GM23338 (cell line): ENCODE results near the gene PIN1. TPM values are rescaled to one million over a fixed set of nuclear protein-coding genes. Genes with fewer than 3 reads are reported as not detected.

Experiments used
- ATAC-seq: fragments of 200-7000 bp; cut with Tn5 transposase; 3 replicates; pipeline ENCODE4 v1.9.1; 2020
- DNase-seq: peaks from one replicate; pipeline ENCODE4 v3.0.0-alpha.2; 2015; ENCODE audit warnings: low spot score
- H2AFZ ChIP-seq: fragments of 200-600 bp; sonication (generic); 2 replicates; pipeline ENCODE4 v1.8.0; 2016; ENCODE audit warnings: antibody characterized with exemption, mild to moderate bottlenecking, moderate library complexity
- H3F3A ChIP-seq: fragments of 200-600 bp; sonication (generic); replicated peaks from 2 replicates; pipeline ENCODE4 v1.8.0; 2017; ENCODE audit warnings: antibody characterized with exemption, mixed run types, low read depth
- H3K27ac ChIP-seq: fragments of 200-600 bp; sonication (generic); 2 replicates; pipeline ENCODE4 v1.6.1; 2016; ENCODE audit warnings: low read depth
- H3K27me3 ChIP-seq: fragments of 200-600 bp; sonication (generic); 2 replicates; pipeline ENCODE4 v1.8.0; 2016; ENCODE audit warnings: mild to moderate bottlenecking, mixed run types, moderate library complexity; ENCODE audit not compliant: insufficient read depth
- H3K36me3 ChIP-seq: fragments of 200-600 bp; sonication (generic); 2 replicates; pipeline ENCODE4 v1.8.0; 2016; ENCODE audit warnings: mild to moderate bottlenecking; ENCODE audit not compliant: insufficient read depth
- H3K4me1 ChIP-seq: fragments of 200-600 bp; sonication (generic); 2 replicates; pipeline ENCODE4 v1.8.0; 2016; ENCODE audit warnings: mild to moderate bottlenecking, moderate library complexity; ENCODE audit not compliant: insufficient read depth
- H3K4me2 ChIP-seq: fragments of 200-600 bp; sonication (generic); 2 replicates; pipeline ENCODE4 v1.7.1; 2017; ENCODE audit warnings: mixed run types
- H3K4me3 ChIP-seq: fragments of 200-600 bp; sonication (generic); 2 replicates; pipeline ENCODE4 v1.6.1; 2016; ENCODE audit warnings: mixed run types
- H3K79me2 ChIP-seq: fragments of 200-600 bp; sonication (generic); replicated peaks from 2 replicates; pipeline ENCODE4 v1.8.0; 2017; ENCODE audit warnings: mild to moderate bottlenecking; ENCODE audit not compliant: insufficient read depth
- H3K9me2 ChIP-seq: fragments of 200-600 bp; sonication (generic); 2 replicates; pipeline ENCODE4 v1.8.0; 2017; ENCODE audit not compliant: insufficient read depth
- H4K20me1 ChIP-seq: fragments of 200-600 bp; sonication (generic); replicated peaks from 2 replicates; pipeline ENCODE4 v1.8.0; 2017; ENCODE audit warnings: mild to moderate bottlenecking; ENCODE audit not compliant: insufficient read depth
- H3K27ac Mint-ChIP-seq: 2 replicates; pipeline ENCODE4 v1.8.0; 2020; ENCODE audit warnings: inconsistent platforms, mild to moderate bottlenecking, moderate library complexity, mixed read lengths
- H3K27me3 Mint-ChIP-seq: 3 replicates; pipeline ENCODE4 v1.8.0; 2022; ENCODE audit warnings: low read depth, mild to moderate bottlenecking, moderate library complexity, mixed read lengths, inconsistent platforms; ENCODE audit not compliant: insufficient read depth, poor library complexity
- H3K36me3 Mint-ChIP-seq: 3 replicates; pipeline ENCODE4 v1.8.0; 2021; ENCODE audit warnings: low read depth, mild to moderate bottlenecking, inconsistent platforms, moderate library complexity, mixed read lengths
- H3K4me1 Mint-ChIP-seq: 3 replicates; pipeline ENCODE4 v1.8.0; 2020; ENCODE audit warnings: mild to moderate bottlenecking, inconsistent platforms, mixed read lengths
- H3K4me3 Mint-ChIP-seq: 3 replicates; pipeline ENCODE4 v1.8.0; 2021; ENCODE audit warnings: moderate library complexity, mild to moderate bottlenecking, inconsistent platforms, mixed read lengths
- H3K9me3 Mint-ChIP-seq: 3 replicates; pipeline ENCODE4 v1.8.0; 2020; ENCODE audit warnings: moderate library complexity, mild to moderate bottlenecking, inconsistent platforms, mixed read lengths
- CREB1 ChIP-seq: fragments of 250-450 bp; sonication (Bioruptor Pico); IDR thresholded peaks from 2 replicates; pipeline ENCODE4 v1.5.0; 2020; ENCODE audit warnings: low read depth, mild to moderate bottlenecking, moderate library complexity
- ETS1 ChIP-seq: IDR thresholded peaks from 2 replicates; pipeline ENCODE4 v1.6.1; 2016; ENCODE audit warnings: antibody characterized with exemption
- EZH2 ChIP-seq: fragments of 200-600 bp; sonication (generic); IDR thresholded peaks from one replicate; pipeline ENCODE4 v1.8.0; 2017; ENCODE audit warnings: antibody characterized with exemption, mild to moderate bottlenecking, low read depth; ENCODE audit not compliant: unreplicated experiment
- EZH2phosphoT487 ChIP-seq: fragments of 200-600 bp; sonication (generic); IDR thresholded peaks from one replicate; pipeline ENCODE4 v1.8.1; 2018; ENCODE audit warnings: antibody characterized with exemption; ENCODE audit not compliant: unreplicated experiment
- JUNB ChIP-seq: IDR thresholded peaks from one replicate; pipeline ENCODE4 v1.6.1; 2016; ENCODE audit warnings: antibody characterized with exemption; ENCODE audit not compliant: unreplicated experiment
- NANOG ChIP-seq: IDR thresholded peaks from 2 replicates; pipeline ENCODE4 v1.6.1; 2016; ENCODE audit warnings: antibody characterized with exemption, borderline replicate concordance
- POLR2AphosphoS5 ChIP-seq: IDR thresholded peaks from 2 replicates; pipeline ENCODE4 v1.6.1; 2016; ENCODE audit warnings: antibody characterized with exemption, low read depth
- REST ChIP-seq: IDR thresholded peaks from one replicate; pipeline ENCODE4 v1.6.1; 2018; ENCODE audit warnings: antibody characterized with exemption; ENCODE audit not compliant: unreplicated experiment
- STAT1 ChIP-seq: IDR thresholded peaks from one replicate; pipeline ENCODE4 v1.6.1; 2016; ENCODE audit warnings: antibody characterized with exemption; ENCODE audit not compliant: unreplicated experiment
- ZNF114 ChIP-seq: fragments of 250-450 bp; sonication (Bioruptor Pico); IDR thresholded peaks from 2 replicates; pipeline ENCODE4 v1.5.0; 2020; ENCODE audit warnings: mild to moderate bottlenecking, moderate library complexity
- ZNF331 ChIP-seq: fragments of 250-450 bp; sonication (Bioruptor Pico); IDR thresholded peaks from 2 replicates; pipeline ENCODE4 v1.5.0; 2020; ENCODE audit warnings: low read depth, mild to moderate bottlenecking, moderate library complexity
- polyA plus RNA-seq: library from polyadenylated mRNA; unstranded; fragments of >200 nt; fragmentation: Nextera tagmentation; extraction: Ambion mirVana; gene quantifications from 2 replicates; pipeline ENCODE4 v1.2.1, GENCODE V29; 2016
- total RNA-seq: library from RNA; depleted of rRNA; stranded (reverse); fragments of >200 nt; shearing (Covaris generic); gene quantifications from 2 replicates; pipeline ENCODE4 v1.2.3, GENCODE V29; 2014

Gene PIN1
- total and polyA plus RNA-seq, 2 experiments from 2014 or later: 127 TPM

- peak overlapping the region; percentile 87 for H3K4me3 Mint-ChIP-seq
- ATAC-seq (peak; percentile 13), DNase-seq (no peak)
- Histone ChIP-seq H3K27ac (no peak overlapping the region), H3K36me3 (no peaks in the 10 kb centered on the region), H4K20me1 (peaks cover 16% of the 10 kb centered on the region), H3K4me2 (peak overlapping the region; percentile 99), H2AFZ (no peak overlapping the region), H3K27me3 (no peaks in the 10 kb centered on the region), H3K4me3 (peak overlapping the region; percentile 88), H3K79me2 (peaks cover 26% of the 10 kb centered on the region), H3K9me2 (no peaks in the 10 kb centered on the region), H3K4me1 (peaks cover 11% of the 10 kb centered on the region; the same call in 1 of the 2 replicates), H3F3A (peaks cover 8% of the 10 kb centered on the region)
- H3K27ac Mint-ChIP-seq: peak overlapping the region; percentile 66; the same call in 1 of the 2 replicates
- peaks cover 5% of the 10 kb centered on the region for H3K27me3 Mint-ChIP-seq
- H3K9me3 Mint-ChIP-seq: no peaks in the 10 kb centered on the region
- peaks cover 9% of the 10 kb centered on the region for H3K4me1 Mint-ChIP-seq
- peaks cover 21% of the 10 kb centered on the region for H3K36me3 Mint-ChIP-seq
- TF ChIP-seq STAT1 (no peak), REST (no peak), ETS1 (no peak), POLR2AphosphoS5 (no peak), EZH2 (no peak), ZNF114 (CRISPR knock-in tag) (no peak), JUNB (no peak), EZH2phosphoT487 (no peak), CREB1 (no peak), NANOG (no peak), ZNF331 (CRISPR knock-in tag) (no peak)
Observed at GRCh38 chr19:9835507-9835949, 410 bp downstream of the PIN1 start.

- H3K9me2 ChIP-seq: no peaks in the 10 kb centered on the region
- no peak for ATAC-seq
- H3K79me2 ChIP-seq: peaks cover 22% of the 10 kb centered on the region
- TF ChIP-seq ETS1 (no peak), NANOG (no peak), STAT1 (no peak), POLR2AphosphoS5 (no peak), EZH2phosphoT487 (no peak), ZNF331 (CRISPR knock-in tag) (no peak)
- H3K9me3 Mint-ChIP-seq: no peaks in the 10 kb centered on the region
- peaks cover 5% of the 10 kb centered on the region for H3K27me3 Mint-ChIP-seq
- no peak overlapping the region for H2AFZ ChIP-seq
- H3K4me3 ChIP-seq: peak overlapping the region; percentile 88
- peak overlapping the region; percentile 87 for H3K4me3 Mint-ChIP-seq
- H3K4me2 ChIP-seq: peak overlapping the region; percentile 99
- peaks cover 9% of the 10 kb centered on the region for H3K4me1 Mint-ChIP-seq
- peak overlapping the region; percentile 66; the same call in 1 of the 2 replicates for H3K27ac Mint-ChIP-seq
- H3K27me3 ChIP-seq: no peaks in the 10 kb centered on the region
- H3K36me3 ChIP-seq: no peaks in the 10 kb centered on the region
- H3F3A ChIP-seq: peaks cover 8% of the 10 kb centered on the region
- no peak for DNase-seq
- H3K4me1 ChIP-seq: peaks cover 11% of the 10 kb centered on the region; the same call in 1 of the 2 replicates
- H4K20me1 ChIP-seq: peaks cover 16% of the 10 kb centered on the region
- no peak overlapping the region for H3K27ac ChIP-seq
- peaks cover 24% of the 10 kb centered on the region for H3K36me3 Mint-ChIP-seq
Observed at GRCh38 chr19:9836021-9836420, 903 bp downstream of the PIN1 start.
